Measurements from ENCODE around the gene ATP10D.

Gene ATP10D

DNA sequence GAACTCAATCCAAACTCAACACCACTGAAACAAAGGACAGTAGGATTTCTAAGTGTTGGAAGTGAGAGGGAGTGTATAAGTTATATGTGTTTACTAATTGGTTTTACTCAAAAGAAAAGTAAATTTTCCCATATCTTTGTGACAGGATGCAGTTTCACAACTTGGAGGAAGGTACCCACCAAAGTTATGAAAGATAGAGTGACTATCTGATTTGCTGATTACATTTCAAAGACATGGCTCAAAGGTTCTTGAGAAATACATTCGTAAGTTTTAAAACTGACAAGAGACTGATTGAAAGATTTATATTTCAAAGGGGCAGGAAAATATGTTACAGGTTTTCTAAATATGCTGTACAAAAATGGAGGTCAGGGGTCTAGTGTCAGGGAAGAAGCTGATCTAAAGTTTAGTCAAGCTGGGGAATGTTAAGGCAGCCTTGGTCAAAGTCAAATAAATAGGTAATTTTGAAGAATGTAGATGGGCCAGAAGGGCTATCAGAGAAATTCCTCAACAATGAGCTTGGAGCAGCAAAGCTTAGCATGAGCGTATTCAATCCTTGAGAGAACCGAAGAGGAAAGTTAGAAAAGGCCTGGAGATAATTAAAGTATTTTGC, 11.8 kb upstream of the ATP10D start:
- TF ChIP-seq, protein P1, sequence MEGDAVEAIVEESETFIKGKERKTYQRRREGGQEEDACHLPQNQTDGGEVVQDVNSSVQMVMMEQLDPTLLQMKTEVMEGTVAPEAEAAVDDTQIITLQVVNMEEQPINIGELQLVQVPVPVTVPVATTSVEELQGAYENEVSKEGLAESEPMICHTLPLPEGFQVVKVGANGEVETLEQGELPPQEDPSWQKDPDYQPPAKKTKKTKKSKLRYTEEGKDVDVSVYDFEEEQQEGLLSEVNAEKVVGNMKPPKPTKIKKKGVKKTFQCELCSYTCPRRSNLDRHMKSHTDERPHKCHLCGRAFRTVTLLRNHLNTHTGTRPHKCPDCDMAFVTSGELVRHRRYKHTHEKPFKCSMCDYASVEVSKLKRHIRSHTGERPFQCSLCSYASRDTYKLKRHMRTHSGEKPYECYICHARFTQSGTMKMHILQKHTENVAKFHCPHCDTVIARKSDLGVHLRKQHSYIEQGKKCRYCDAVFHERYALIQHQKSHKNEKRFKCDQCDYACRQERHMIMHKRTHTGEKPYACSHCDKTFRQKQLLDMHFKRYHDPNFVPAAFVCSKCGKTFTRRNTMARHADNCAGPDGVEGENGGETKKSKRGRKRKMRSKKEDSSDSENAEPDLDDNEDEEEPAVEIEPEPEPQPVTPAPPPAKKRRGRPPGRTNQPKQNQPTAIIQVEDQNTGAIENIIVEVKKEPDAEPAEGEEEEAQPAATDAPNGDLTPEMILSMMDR (IDR thresholded peaks at IDR 0.05; ENCODE audit: borderline replicate concordance, control extremely low read depth, extremely low read depth, insufficient read depth, missing control alignments), result no peak
- in situ Hi-C loops (cut with MboI; ENCODE audit: low sequenced_read_pairs, unreplicated experiment), result no loop called here
- DNase-seq (ENCODE audit: low spot score), result no peak

DNA sequence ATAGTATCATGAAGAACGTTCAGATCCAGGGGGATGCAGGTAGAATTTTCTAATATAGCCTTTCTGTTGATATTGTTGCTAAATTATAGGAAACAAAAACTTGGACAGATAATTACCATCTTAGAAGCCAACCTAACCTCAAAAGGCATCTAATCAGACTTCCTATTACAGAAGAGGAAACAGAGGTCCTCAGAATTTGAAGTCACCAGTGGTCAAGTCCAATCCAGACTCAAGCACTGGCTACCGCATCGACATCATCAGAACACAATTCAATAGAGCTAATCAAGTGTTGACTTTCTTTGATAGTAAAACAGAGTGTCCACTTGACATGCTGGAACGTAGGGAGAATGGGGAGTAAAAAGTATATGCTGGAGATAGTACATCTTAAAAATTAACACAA, 10.3 kb upstream of the ATP10D start:
- TF ChIP-seq, protein P1 (IDR thresholded peaks at IDR 0.05; ENCODE audit: borderline replicate concordance, control extremely low read depth, extremely low read depth, insufficient read depth, missing control alignments), result no peak
- in situ Hi-C loops (cut with MboI; ENCODE audit: low sequenced_read_pairs, unreplicated experiment), result no loop called here
- no peak for DNase-seq (ENCODE audit: low spot score)

DNA sequence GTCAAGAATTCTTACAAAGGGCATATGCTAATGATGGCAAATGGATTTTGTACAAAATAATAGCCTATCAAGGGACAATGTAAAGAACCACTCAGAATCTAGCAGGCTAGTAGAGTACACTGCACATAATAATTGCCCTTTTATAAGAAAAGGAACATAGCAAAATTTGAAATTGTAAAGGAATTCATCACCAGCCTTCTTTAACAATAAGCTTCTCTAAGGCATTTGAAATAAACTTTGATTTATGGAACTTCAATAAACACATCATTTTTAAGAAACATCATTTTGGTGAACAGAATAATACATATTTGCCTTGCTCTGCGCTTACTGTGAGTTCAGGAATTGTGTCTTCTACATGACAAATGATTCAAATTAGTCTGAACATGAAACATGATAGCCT, 9.7 kb upstream of the ATP10D start:
- no peak for DNase-seq (ENCODE audit: low spot score)
- in situ Hi-C loops (cut with MboI; ENCODE audit: low sequenced_read_pairs, unreplicated experiment), result no loop called here
- TF ChIP-seq, protein P1 (IDR thresholded peaks at IDR 0.05; ENCODE audit: borderline replicate concordance, control extremely low read depth, extremely low read depth, insufficient read depth, missing control alignments), result no peak

DNA sequence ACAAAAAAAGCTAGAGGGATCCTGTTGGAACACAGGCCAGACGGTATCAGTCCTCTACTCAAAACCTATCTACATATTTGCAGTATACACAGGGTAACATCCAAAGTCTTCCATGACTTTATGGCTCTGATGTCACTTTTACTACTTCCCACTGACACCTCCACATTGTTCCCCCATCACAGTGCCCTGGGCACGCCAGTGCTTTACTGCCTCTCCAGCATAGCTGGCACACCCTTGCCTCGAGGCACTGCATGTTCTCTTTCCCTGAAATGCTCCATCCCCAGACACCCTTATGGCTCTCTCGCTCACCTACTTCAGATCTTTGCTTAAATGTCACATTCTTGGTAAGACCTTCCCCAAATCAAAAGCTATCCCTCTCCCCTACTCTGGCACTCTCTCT, 6.3 kb upstream of the ATP10D start:
- in situ Hi-C loops (cut with MboI; ENCODE audit: low sequenced_read_pairs, unreplicated experiment), result no loop called here
- no peak for DNase-seq (ENCODE audit: low spot score)

DNA sequence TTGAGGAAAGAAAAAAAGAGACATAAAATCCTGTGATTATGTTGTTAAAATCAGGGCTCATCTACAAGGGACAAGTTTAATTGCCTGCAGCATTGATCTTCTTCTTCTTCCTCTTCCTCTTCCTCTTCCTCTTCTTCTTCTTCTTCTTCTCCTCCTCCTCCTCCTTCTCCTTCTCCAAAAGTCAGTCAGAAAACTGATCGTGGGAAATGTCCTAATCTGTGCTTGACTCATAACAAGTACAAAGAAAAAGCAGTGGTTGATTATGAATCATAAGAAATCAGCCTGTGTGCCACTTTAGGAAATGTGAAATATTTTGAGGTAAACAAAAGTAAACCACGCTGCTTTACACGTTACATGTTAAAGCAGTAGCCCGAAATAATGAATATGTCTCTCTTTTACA, 2.7 kb upstream of the ATP10D start:
- in situ Hi-C loops (cut with MboI; ENCODE audit: low sequenced_read_pairs, unreplicated experiment), result no loop called here
- DNase-seq (ENCODE audit: low spot score), result no peak
- TF ChIP-seq, protein P1 (IDR thresholded peaks at IDR 0.05; ENCODE audit: borderline replicate concordance, control extremely low read depth, extremely low read depth, insufficient read depth, missing control alignments), result no peak

More for the DNA sequence above, 6.3 kb upstream of the ATP10D start:
- TF ChIP-seq, protein P1 (IDR thresholded peaks at IDR 0.05; ENCODE audit: borderline replicate concordance, control extremely low read depth, extremely low read depth, insufficient read depth, missing control alignments), result no peak

DNA sequence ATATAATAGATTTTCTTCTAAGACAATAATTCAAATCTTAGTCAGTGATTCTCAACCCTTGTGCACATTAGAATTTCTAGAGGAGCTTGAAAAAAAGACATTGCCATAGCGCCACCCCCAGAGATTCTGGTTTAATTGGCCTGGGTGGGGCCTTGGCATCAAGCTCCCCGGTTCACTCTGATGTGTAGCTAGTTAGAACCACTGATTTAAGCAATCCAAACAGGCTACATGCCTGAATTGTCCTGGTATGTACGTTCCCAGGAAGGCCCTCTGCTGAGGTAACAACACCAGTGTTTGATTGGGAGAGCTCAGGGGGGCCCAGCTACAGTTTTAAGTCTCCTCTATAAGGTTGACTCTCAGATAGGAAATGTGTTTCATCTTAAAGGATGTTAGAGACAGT, 1.3 kb upstream of the ATP10D start:
- no peak for DNase-seq (ENCODE audit: low spot score)
- TF ChIP-seq, protein P1 (IDR thresholded peaks at IDR 0.05; ENCODE audit: borderline replicate concordance, control extremely low read depth, extremely low read depth, insufficient read depth, missing control alignments), result peak; percentile 10
- in situ Hi-C loops (cut with MboI; ENCODE audit: low sequenced_read_pairs, unreplicated experiment), result no loop called here
